ENCODE data around the gene TAF4.

GRCh38 chr20:62059401-62059800, 6.3 kb downstream of the TAF4 start:
- no peak for TF ChIP-seq CTCF (IDR thresholded peaks at IDR 0.05; ENCODE audit: extremely low read depth in 1 of 2, insufficient read depth in 1 of 2, low read depth in 1 of 2, low read length in 2 of 2)
- TF ChIP-seq MAX (IDR thresholded peaks at IDR 0.05; ENCODE audit: insufficient read depth, insufficient read length), result no peak
- no peak for TF ChIP-seq POLR2AphosphoS5 (IDR thresholded peaks at IDR 0.05; ENCODE audit: insufficient read depth, low read depth, low read length)
- no peak for TF ChIP-seq FOS (IDR thresholded peaks at IDR 0.05; ENCODE audit: borderline replicate concordance, insufficient read depth, low read length)
- no peak for TF ChIP-seq POLR2A (IDR thresholded peaks at IDR 0.05; ENCODE audit: low read depth, low read length)
- TF ChIP-seq EZH2 (IDR thresholded peaks at IDR 0.05; ENCODE audit: borderline replicate concordance, low read depth, low read length, severe bottlenecking), result no peak

All from endothelial cell of umbilical vein (primary cell).